RPMI8226 (cell line): ENCODE results near the gene RGS19.
"Not testable (repeated sequence)": the region's sequence is repeated elsewhere in the genome, so short reads cannot be mapped to it uniquely, and the experiment has no call there.

Experiments used
- DNase-seq: peaks from one replicate; pipeline ENCODE4 v3.0.0-alpha.2; 2015

The RGS19 gene

DNA sequence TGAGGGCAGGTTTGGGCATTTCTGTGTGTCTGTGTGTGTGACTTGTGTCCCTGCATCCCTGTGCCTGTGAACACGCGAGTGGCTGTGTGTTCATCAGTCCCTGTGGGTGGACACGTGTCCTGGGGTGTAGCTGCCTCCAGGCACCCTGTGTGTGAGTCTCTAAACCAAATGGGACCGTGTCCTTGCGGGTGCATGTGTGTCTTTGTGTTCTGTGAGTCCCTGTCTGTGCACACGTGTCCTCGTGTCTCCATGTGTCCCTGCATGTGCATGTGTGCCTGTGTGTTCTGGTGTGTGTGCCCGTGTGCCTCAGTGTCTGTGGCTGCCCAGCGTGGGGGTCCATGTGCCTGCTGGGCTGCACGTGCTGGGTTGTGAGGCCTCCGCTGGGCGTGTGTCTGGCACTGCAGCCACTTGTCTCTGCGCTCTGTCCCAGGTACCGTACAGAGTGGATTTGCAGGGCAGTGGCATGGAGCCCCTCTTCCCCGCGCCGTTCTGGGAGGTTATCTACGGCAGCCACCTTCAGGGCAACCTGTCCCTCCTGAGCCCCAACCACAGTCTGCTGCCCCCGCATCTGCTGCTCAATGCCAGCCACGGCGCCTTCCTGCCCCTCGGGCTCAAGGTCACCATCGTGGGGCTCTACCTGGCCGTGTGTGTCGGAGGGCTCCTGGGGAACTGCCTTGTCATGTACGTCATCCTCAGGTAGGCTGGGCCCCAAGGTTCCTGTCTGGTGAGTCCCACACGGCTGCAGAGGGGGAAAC lies 13.1 kb upstream of the RGS19 start:
- DNase-seq: no peak

DNA sequence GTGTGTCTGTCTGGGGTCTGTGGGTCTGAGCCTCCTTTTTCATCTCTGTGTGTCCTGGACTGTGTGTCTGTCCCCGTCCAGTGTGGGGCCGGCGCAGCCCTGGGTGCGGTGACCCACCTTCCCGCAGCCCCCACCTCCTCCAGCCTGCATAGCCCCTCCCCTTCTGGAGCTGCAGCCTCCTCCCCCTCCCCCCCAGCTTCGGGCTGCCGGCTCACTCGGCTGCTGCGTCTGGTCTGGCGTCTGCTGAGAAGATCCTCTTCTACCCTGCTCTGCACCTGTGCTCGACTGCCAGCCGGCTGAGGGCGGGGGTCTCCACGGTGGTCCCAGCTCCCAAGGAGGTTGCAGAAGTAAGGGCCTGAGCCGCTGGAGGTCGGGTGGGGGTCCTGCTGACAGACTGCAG lies 12.5 kb upstream of the RGS19 start:
- DNase-seq: no peak

DNA sequence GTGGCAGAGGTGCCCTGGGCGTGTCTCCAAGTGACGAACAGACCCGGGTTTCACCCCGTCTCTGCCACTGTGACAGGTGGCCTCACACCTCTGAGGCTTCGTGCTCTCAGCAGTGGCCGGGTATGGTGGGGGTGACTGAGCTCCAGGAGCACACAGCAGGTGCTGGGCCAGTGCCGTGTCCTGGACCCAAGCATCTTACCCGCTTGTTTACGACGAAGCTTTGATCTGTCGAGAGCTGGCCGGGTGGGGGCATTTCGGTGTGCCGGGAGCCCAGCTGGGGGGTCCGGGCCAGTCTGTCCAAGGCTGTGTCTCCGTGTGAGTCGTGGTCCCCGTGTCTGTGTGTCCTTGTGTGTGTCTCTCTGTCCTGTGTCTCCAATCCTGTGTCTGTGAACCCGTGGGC lies 12.0 kb upstream of the RGS19 start:
- no peak for DNase-seq

DNA sequence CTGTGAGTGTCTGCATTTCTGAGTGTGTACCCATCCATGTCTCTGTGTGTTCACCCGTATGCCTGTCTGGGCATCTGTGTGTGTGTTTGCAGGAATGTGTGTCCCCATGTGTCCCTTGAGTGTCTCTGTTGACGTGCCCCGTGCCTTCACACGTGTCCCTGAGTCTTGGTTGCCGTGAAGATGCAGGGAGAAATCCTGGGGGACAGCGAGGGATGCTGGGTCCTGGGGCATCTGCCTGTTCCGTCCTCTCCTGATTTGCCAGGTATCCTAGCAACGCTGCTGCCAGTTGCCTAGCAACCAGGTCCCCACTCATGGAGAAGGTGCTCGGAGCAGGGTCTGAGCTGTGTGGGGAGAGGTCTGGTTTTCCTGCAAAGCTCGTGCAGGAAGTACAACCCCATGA lies 10.8 kb upstream of the RGS19 start:
- DNase-seq: no peak

DNA sequence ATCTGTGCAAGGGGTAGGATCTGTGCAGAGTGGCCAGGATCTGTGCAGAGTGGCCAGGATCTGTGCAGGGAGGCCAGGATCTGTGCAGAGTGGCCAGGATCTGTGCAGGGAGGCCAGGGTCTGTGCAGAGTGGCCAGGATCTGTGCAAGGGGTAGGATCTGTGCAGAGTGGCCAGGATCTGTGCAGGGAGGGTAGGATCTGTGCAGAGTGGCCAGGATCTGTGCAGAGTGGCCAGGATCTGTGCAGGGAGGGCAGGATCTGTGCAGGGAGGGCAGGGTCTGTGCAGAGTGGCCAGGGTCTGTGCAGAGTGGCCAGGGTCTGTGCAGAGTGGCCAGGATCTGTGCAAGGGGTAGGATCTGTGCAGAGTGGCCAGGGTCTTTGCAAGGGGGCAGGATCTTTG lies 9.3 kb upstream of the RGS19 start:
- not testable (repeated sequence) for DNase-seq

DNA sequence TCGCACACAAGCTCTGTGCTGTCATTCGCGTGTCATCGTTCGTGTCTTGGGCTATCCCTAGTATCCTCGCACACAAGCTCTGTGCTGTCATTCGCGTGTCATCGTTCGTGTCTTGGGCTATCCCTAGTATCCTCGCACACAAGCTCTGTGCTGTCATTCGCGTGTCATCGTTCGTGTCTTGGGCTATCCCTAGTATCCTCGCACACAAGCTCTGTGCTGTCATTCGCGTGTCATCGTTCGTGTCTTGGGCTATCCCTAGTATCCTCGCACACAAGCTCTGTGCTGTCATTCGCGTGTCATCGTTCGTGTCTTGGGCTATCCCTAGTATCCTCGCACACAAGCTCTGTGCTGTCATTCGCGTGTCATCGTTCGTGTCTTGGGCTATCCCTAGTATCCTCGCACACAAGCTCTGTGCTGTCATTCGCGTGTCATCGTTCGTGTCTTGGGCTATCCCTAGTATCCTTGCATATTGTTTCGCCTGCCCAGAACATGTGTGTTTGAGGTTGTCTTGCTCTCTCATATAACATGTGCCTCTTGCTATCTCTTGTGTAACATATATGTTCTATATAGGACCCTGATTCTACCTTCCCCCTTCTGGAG lies 8.0 kb upstream of the RGS19 start:
- DNase-seq: not testable (repeated sequence)

DNA sequence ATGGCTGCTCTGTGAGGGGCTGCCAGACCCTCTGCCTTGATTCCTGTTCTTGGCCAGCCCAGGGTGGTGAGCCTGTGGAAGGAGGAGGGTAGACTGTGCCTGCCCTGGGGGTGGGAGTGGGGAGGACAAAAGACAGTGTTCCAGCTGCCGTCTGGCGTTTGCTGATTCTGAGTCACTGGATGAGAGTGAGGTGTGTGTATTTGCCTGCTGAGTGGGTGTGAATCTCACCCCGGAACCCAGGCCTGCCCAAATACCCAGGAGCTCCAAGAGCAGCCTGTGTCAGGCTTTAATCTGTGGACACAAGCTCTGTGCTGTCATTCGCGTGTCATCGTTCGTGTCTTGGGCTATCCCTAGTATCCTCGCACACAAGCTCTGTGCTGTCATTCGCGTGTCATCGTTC lies 7.5 kb upstream of the RGS19 start:
- no peak for DNase-seq

DNA sequence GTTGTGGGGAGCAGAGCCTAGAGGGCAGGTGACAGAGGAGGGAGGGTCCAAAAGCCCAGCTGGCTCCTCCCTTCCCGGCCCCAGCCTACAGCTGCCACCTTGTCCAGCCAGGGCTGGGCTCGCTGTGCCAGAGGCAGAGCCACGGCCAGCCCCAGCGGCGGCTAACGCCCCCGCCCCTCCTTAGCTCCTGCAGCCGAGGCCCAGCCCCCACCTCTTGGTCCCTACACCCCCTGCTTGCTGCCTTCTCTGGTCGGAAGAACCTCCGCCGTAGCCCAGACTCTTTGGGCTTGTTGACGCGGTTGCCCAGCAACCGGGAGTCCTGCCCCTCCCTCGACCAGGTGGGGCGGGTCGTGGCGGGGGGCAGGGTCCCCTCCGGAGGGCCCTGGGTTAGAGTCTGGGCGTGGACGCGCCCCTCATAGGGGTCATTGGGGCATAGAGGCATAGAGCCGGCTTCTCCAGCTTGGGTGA lies 5.4 kb upstream of the RGS19 start:
- no peak for DNase-seq

DNA sequence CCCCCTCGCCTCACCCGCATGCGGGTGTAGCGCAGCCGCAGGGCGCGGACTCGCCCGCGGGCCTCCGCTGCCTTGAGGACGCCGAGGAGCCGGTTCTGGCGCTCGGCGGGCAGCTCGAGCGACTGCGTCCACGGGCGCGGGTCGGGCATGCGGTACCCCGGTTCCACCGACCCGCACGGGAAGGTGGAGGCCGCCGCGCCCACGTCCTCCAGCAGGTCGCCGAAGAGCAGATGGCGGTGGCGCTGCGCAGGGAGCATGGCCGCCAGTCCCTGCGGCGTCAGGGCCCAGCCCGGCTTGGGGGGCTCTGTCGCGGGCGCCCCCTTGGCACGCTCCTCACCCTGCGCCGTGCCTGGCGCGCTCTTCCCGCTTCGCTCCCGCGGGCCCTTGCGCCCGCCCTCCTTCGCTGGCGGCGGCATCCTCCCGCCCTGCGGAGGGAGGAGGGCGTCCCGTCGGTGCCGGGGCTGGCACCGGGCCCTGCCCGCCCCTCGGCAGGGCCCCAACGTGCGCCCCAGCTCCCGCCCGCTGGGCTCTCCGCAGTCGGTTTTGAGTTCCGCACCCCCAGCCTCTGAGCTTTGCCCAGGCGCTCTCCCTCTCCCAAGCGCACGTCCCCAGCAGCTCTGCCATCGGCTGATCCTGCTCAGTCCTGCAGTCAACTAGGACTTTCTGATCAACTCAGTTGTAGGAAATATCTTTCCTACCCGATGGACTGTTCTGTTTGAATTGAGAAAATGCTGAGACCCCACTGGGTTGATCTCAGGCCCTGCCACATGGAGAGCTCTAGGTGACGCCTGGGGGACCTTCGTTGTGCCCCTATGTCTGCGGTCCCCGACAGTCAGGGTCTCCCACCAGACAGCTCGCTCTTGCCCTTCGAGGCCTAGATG lies 4.7 kb upstream of the RGS19 start, which contains the start of gene LKAAEAR1:
Gene LKAAEAR1 (minus strand): TSS at position 595 of the 881 bp plus-strand sequence. CDS start 179 bp downstream, at position 416.
- DNase-seq: no peak

DNA sequence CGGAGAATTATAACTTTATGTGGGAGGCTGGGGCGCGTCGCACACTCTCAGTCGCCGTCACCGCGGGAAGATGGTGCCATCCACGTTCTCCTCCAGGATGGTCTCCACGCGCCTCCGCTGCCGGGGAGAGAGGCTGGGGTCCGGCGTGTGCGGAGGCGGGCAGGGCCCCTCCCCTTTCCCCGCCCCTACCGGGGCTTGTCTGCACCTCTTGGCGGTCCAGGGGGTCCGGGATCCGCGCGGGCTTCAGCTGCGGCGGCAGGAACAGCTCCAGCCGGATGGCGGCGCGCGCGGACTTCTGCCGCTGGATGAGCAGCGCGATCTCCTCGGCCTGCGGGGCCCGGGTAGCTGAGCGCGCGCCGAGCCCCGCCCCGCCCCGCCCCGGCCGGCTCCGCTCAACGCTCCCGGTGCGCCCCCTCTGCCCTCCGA lies 4.1 kb upstream of the RGS19 start:
- DNase-seq: peak; percentile 84

DNA sequence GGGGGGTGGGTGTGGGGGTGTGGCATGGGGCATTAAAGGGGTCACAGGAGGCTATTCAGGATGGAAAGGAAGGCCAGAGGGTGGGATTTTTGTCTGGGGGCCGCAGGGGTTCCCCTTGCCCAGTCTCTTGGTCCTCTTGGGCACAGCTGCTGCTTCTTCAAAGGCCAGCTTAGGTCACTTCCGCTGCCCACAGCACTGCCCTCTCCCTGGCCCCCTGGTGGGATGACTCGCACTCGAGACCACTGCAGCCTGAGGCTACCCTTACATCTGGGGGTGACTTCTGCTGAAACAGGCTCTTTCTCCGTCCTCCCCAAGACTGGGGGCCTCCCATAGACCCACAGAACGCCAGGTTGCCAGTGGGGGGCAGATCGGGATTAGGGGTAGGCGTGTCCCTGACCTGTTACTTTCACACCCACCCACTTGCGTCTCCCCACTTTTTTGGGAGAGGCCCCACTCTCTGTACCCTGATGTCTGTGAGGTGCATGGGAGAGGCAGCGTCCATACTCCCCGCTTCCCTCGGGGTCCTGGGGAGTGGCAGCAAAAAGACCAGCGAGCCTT lies 3.6 kb upstream of the RGS19 start:
- DNase-seq: no peak

DNA sequence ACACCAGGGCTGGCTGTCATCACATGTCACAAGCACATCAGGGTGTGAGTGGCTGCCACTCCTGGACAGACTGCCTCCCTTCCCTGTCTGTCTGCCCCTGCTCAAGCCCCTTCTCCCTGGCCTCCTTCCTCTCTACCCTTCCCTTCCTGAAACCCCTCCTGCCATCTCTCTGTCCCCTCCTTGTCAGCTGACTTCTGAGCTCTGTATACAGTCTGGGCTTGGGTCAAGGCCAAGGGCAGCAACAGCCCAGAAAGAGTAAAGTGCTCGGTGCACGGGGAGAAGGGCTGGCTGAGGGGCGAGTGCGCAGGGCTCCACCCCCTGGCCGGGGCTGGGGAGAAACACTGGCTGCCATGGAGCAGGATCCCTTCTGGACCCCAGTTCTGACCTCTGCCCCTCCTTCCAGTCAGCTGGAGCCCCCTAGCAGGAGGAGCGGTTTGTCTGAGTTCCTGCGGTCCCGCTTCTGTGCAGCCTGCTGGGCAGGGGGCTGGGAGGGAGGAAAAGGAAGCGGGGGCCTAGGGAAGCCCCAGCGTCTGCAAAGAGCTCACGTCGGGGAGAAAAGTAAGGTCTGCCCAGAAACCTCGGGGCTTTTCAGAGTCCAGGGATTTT lies 2.9 kb upstream of the RGS19 start:
- no peak for DNase-seq

DNA sequence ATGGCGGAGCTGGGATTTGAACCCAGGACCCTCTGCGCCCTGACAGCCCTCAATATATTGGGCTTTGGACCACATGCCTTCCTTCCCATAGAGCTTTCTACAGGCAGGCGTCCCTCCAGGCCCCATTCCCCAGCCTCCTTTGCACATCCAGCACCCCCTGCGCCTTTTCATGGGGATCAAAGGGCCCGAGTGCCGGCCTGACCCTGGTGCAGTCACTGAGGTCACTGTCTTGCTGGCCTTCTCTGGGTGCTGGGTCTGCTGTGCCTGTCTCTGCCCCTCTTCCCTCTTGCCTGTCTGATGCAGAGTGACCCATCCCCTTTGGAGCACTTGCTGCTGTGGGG lies 2.3 kb upstream of the RGS19 start:
- no peak for DNase-seq

DNA sequence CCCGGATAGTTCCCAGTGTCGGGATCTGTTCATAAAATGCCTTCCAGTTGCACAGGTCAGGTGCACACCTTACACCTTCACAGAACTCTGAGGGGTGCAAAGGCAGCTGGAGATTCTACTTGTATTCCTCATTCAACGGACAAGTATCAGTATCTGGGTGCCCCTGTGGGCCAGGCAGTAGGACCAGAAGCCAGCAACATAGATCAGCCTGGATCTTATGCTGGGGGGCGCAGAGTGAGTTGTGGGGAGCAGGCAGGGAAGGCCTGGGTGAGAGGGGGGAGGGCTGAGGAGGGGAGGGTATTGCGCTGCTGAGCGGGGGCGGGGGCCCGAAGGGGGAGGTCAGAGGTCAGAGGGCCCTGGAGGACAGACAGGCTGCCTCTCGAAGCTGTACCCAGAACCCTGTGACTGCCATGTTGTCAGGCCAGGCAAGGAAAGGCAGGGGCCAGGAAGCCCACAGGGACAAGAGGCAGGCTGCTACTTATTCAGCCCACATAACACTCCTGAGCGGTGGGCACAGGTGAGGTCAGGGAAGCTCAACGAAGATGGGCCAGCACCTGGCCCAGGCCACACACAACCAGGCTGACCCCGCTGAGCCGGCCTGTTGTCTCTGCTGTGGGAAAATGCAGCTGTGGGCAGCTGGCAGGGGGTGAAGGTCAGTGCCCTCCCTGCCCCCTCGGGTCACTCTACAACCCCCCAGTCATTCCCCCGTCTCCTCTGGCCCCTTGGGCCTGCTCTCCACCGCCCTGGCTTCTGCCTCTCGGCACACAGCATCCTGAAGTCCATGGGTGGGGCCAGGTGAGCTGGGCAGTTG lies 1.7 kb upstream of the RGS19 start:
- no peak for DNase-seq

DNA sequence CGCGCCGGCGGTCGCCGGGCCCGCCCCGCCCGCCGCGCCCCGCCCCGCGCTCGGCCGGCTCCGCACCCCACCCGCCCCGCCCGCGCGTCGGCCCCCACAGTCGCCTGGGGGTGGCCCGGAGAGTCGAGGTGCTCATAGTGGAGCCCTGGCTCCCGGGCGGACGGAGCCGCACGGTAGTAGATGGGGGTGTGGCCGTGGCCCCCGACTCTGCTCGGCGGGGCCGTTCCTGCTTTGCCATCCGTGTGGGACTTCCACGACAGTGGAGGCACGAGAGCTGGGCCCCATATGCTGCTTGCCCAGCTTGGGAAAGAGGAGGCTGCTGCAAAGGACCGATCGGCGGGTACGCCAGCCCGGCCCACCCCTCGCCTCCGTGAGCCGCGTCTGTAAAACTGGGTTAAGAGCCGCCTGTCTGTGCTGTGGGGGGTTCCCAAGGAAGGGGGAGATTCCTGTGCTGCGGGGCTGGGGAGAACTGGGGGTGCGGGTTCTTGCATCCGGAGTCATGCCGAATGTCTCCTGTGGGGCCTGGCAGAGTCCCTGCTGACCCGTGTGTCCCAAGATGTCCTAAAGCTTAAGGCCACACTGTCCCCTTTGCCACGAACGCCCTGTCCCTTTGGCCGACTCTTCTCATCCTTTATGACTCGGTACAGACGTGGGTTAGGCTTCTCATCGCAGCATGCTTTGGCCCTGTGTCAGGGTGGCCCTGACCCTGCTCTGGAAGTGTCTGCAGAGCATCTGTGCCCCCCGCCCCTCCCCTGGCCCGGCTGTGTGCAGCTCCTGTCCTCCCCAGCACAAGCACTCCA lies 895 bp upstream of the RGS19 start, which contains the start of gene OPRL1:
Gene OPRL1 (plus strand): TSS at position 70 of the 800 bp plus-strand sequence. CDS start 12,639 bp downstream, outside the sequence.
- no peak for DNase-seq

DNA sequence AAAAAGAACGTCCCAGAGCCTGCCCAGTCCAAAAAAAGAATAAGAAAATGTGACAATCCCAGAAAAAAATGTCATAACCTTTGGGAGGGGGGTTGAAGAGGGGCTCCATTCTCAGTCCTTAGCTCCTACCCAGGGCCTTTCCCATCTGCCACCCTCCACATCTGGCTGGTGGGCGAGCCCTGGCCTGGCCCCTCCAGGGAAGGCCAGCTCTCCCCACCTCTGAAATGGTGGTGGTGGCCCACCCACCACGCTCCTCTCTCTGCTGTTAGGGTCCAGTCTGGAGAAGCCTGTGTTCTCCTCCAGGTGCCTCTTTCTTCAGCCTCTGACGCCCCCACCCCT lies 415 bp downstream of the RGS19 start:
- DNase-seq: no peak

DNA sequence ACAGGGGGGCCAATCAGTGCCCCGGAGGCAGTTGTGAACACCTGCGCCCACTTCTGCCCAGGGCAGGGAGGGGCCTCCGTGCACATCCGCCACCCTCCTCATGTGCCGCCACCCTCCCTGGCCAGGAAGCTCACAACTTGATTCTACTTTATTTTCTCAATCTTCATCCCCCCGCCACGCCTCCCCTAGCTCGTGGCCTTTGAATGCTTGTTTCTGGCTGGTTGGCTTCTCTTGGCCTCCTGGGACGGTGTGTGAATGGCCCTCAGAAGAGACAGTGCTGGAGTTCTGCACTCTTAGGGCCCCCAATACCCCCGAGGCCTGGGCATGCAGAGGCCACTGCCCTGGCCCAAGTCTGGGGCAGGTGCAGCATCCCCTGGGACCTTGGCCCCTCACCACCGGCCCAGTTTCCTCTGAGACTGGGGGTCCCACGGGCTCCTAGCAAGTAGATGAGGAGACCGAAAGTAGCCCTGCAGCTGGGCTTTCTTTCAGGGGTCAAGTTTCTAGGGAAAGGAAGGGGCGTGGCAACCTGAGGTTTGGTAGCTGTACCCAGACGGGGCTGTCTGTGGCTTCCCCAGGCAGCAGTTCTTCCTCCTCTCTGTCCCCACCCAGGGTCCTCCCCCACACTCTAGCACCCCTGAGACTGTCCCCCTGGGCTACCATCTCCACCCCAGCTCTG lies 1.3 kb downstream of the RGS19 start:
- no peak for DNase-seq

DNA sequence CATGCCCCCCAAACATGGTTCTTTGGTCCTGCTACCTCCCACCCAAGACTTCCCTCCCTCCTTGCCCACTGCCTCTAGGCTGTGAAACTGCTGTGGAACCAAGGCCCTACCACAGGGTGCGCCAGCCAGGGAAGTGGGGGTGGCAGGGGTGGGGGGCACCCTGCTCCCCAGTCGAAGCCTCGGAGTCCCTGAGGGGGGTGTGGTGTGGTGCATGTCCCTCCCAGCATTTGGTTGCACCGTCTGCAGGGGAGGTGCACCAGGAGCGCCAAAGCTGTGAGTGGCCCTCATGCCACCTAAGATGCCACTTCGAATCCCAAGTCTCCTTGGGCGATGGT lies 1.8 kb downstream of the RGS19 start:
- no peak for DNase-seq

DNA sequence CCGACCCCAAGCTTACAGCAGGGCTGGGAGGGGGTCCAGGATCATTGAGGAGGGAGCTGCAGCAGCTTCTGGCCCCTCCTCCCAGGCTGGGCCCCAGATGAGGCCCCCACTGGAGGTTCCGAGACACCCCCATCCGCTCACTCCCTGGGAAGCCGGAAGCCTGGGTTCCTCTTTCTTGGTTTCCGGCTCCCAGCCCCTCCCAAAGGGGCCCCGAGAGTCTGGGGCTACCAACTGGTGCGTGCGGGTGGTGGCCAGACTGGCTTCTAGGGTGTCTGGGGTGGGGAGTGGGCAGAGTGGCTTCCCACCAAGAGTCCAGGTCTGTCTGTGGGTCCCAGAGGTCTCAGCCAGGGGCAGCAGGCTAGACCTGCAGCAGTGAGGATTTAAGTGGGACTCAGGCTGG lies 2.2 kb downstream of the RGS19 start:
- no peak for DNase-seq
